ENCODE data around the gene PLGRKT.
"Not testable (repeated sequence)": the region's sequence is repeated elsewhere in the genome, so short reads cannot be mapped to it uniquely, and the experiment has no call there.

Gene PLGRKT

DNA sequence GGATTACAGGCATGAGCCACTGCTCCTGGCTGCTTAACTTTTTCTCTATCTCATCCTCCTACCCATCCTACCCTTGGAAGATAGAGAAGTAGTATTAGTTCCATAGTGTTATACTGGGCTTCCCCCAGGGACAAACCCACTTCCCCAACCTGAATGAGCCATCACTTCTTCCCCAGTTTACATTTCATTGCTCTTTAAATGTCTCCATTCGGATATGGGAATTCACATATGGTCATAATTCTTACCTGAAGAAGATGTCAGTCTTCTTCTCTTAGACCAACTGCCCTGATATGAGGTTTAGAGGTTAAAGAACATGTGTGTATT is 14.5 kb upstream of the PLGRKT start:
- no peak for DNase-seq (ENCODE audit: low read depth, low spot score)

DNA sequence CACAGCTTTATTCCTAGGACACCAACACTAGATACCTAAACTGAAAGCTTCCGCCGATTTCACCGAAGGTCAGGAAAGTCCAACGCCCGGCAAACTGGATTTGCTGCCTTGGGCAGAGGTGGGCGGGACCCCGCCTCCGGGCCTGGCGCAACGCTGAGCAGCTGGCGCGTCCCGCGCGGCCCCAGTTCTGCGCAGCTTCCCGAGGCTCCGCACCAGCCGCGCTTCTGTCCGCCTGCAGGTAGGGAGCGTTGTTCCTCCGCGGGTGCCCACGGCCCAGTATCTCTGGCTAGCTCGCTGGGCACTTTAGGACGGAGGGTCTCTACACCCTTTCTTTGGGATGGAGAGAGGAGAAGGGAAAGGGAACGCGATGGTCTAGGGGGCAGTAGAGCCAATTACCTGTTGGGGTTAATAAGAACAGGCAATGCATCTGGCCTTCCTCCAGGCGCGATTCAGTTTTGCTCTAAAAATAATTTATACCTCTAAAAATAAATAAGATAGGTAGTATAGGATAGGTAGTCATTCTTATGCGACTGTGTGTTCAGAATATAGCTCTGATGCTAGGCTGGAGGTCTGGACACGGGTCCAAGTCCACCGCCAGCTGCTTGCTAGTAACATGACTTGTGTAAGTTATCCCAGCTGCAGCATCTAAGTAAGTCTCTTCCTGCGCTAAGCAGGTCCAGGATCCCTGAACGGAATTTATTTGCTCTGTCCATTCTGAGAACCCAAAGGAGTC is 12.8 kb upstream of the PLGRKT start, which contains the start of gene CD274:
Gene CD274, plus strand, starts transcription at position 184 of the 733 bp plus-strand sequence. CDS start 5,572 bp downstream, outside the sequence.
- DNase-seq (ENCODE audit: low read depth, low spot score) = peak; percentile 47

DNA sequence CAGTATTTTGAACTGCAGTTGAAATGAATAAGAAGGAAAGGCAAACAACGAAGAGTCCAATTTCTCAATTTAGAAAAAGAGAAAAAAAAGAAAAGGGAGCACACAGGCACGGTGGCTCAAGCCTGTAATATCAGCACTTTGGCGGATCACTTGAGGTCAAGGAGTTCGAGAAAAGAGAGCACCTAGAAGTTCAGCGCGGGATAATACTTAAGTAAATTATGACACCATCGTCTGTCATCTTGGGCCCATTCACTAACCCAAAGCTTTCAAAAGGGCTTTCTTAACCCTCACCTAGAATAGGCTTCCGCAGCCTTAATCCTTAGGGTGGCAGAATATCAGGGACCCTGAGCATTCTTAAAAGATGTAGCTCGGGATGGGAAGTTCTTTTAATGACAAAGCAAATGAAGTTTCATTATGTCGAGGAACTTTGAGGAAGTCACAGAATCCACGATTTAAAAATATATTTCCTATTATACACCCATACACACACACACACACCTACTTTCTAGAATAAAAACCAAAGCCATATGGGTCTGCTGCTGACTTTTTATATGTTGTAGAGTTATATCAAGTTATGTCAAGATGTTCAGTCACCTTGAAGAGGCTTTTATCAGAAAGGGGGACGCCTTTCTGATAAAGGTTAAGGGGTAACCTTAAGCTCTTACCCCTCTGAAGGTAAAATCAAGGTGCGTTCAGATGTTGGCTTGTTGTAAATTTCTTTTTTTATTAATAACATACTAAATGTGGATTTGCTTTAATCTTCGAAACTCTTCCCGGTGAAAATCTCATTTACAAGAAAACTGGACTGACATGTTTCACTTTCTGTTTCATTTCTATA is 12.0 kb upstream of the PLGRKT start:
- no peak for DNase-seq (ENCODE audit: low read depth, low spot score)

DNA sequence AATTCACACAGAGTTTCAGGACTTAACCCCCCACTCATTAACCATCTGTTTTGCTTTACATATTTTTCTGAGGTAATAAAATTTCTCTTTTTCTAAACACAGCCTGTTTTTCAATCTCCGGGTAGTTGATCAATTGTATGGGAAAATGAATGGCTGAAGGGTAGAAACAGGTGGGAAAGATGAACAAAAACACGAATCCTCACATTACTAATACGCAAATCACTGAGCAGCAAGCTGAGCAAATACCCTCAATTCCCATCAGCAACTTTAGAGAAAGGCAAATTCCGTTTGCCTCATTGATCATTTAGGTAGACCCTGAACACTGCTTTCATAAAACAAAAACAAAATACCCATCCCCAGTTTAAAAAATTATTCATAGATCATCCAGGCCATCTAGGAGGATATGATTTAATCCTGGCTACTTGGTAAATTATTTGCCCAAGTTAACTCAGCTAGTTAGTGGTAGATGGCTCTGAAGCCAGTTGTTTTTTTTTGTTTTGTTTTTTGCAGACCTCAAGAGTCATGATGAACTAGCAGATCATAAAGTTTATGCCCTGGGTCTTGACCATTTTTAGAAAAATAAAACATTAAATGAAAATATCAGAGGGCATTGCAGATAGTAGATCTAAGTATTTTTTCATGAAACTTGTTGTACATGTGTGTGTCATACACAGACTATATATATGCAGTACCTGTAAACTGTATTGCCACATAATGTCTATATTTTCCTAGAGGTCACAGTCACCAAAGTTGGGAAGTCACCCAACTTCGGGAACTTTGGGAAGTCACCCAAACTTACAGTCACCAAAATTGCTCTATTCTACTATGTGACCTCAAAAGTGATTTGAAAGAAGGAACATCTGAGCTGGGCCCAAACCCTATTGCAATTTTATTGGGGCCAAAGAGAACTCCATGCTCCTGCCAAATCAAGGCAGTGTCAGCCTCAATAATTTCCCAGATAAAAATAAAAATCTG is 11.0 kb upstream of the PLGRKT start:
- no peak for DNase-seq (ENCODE audit: low read depth, low spot score)

DNA sequence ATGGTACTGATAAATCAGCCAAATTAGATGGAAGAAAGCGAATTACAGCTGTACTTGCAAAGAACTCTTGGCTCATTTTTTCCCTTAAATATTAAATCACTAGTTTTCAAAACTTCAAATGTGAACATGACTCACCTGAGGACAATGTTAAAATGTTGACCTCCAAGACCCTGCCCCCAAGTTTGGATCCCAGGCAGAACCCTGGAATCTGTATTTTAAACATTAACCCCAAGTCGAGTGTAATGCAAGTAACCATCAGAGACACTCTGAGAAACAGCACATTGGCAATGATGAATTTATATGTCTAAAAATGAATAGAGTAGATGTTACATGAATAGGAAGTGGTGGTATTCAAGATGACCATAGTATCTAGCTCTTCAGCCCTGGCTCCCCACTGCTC is 10.3 kb upstream of the PLGRKT start:
- no peak for DNase-seq (ENCODE audit: low read depth, low spot score)

DNA sequence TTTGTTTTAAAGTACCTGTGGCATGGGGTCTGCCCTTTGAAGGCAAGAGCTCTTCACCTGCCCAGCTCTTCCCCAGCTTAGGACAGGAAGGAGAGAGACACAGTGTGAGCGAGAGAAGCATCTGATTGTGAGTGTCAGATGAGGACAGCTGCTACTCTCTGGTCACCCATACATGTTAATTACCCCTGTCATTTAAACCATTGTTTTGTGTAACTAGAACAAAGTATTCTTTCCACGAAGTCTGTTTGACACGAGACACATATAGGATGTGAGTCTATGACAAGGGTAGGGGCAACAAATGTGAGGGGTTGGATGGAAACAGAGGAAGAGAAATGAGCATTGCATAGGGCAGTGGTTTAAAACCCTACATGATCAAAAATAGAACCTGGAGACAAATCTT is 9.6 kb upstream of the PLGRKT start:
- no peak for DNase-seq (ENCODE audit: low read depth, low spot score)

GRCh38 chr9:5446451-5447236 is 8.9 kb upstream of the PLGRKT start:
- no peak for DNase-seq (ENCODE audit: low read depth, low spot score)

DNA sequence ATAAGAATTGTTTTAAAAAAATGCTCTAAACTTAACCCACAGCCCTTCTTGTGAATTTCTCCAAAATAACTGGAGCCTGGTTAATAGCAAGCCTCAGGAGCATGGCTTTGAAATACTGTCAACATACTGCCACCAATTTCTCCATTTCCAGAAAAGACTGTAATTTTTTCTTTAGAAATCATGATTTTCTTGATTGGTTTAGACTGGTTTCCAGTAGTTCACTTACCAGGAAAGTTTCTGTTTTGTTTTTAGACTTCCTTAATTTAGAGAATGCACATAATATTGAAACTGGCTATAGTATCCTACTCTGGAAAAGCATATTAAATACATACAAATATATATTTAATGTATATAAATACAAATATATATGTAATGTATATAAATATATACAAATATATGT is 8.2 kb upstream of the PLGRKT start:
- no peak for DNase-seq (ENCODE audit: low read depth, low spot score)

DNA sequence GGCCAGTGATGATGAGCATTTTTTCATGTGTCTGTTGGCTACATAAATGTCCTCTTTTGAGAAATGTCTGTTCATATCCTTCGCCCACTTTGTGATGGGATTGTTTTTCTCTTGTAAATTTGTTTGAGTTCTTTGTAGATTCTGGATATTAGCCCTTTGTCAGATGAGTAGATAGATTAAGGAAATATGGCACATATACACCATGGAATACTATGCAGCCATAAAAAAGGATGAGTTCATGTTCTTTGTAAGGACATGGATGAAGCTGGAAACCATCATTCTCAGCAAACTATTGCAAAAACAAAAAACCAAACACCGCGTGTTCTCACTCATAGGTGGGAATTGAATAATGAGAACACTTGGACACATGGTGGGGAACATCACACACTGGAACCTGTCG is 7.4 kb upstream of the PLGRKT start:
- DNase-seq (ENCODE audit: low read depth, low spot score) = not testable (repeated sequence)

- no peak for DNase-seq (ENCODE audit: low read depth, low spot score)
Measured at GRCh38 chr9:5443850-5444249, 6.1 kb upstream of the PLGRKT start.

DNA sequence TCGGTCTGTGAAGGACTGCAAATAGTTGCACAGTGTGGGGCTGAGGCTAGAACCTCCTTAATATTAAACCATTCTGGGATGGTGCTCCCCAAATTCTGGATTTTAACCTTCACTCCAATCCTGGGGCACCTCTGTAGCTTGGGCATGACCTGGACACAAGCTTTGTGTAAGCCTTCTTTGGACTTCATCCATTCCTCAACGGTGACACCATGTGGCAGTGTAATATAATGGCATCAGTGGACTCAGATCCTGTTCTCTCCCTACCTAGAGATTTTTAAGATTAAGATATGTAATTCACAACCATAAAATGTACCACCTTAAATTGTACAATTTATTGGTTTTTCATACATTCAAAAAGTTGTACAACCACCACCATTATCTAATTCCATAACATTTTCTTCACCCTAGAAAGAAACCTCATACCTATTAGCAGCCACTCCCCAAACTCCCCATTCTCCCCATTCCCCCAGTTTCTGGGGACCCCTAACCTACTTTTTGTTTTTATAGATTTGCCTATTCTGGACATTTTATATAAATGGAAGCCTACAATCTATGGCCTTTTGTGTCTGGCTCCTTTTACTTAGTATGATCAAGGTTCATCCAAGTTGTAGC is 4.8 kb upstream of the PLGRKT start:
- no peak for DNase-seq (ENCODE audit: low read depth, low spot score)

GRCh38 chr9:5441043-5441442 is 3.3 kb upstream of the PLGRKT start:
- DNase-seq (ENCODE audit: low read depth, low spot score) = no peak

DNA sequence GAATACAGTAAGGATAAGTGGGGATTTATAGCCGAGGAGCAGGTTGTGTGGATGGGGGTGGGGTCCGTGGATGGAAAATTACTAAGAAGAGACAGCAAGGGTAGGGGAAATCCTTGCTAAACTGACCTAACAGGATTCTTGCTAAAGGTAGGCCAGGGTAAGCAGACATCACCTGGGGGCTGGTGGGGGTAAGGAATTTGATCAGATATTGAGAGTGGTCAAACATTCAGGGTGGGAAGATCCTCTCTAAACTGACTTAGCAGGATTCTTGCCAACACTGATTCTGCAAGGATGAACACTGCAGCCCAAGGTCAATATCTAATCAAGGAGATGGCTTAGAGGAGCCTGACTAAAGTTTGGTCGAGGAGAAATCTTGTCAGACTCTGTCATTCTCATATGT is 2.7 kb upstream of the PLGRKT start:
- no peak for DNase-seq (ENCODE audit: low read depth, low spot score)

DNA sequence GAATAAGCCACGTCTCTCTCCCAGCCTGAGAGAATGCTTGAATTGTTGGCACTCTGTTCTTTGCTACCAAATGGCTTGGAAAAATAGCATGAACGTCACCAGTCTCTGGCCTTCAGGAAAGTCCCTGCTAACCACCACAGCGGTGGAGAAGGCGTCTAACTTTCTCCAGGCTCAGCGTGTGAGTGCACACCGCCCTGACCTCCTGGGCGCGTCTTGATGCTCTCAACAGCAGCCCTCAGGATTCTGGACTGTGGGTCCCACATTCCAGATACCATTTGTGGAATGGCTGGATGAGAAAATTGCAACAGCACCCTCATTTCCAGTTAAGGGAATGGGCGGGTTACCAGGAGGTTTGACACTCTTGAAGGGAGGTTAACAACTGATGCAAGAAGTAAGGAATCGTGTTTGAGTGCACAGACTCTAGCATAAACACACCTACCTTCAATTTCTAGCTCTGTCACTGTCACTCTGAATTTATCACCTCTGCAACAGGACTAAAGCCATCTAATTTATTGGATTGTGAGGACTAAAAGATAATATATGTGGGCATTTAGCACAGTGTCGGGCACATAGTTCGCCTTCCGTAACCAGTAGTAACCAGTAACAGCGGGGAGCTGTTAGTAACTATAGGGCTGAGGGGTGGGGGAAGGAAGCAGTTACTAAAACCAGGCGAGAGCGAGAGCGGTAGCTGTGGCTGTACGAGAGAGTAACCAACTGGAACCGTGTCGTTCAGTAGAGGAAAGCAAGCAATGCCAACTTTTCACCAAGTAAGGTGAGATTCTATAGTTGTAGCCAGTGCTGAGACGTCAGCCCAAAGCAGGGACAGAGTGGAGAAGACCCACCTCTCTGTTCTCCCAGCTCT is 807 bp upstream of the PLGRKT start:
- no peak for DNase-seq (ENCODE audit: low read depth, low spot score)

DNA sequence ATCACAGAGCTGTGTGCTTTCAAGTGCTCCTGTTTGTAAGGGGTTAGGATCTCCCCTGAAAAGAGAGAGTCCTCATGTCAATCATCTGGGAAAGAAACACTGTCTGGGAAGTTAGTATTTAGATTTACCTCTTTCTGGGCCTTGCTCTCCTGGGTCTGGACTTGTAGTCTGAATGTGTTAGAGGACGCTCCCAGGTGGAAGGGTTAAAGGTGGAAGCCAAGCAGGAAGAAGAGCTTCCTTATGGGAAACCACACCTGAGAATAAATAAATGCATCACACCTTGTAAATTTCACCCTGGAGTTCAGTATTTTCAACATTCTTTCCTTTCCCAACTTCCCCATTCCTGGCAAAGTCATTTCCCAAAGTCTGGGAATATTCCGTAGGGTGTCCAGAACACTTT is 1.3 kb downstream of the PLGRKT start:
- DNase-seq (ENCODE audit: low read depth, low spot score) = no peak

- DNase-seq (ENCODE audit: low read depth, low spot score) = no peak
Measured at GRCh38 chr9:5435912-5436311, 1.8 kb downstream of the PLGRKT start.

DNA sequence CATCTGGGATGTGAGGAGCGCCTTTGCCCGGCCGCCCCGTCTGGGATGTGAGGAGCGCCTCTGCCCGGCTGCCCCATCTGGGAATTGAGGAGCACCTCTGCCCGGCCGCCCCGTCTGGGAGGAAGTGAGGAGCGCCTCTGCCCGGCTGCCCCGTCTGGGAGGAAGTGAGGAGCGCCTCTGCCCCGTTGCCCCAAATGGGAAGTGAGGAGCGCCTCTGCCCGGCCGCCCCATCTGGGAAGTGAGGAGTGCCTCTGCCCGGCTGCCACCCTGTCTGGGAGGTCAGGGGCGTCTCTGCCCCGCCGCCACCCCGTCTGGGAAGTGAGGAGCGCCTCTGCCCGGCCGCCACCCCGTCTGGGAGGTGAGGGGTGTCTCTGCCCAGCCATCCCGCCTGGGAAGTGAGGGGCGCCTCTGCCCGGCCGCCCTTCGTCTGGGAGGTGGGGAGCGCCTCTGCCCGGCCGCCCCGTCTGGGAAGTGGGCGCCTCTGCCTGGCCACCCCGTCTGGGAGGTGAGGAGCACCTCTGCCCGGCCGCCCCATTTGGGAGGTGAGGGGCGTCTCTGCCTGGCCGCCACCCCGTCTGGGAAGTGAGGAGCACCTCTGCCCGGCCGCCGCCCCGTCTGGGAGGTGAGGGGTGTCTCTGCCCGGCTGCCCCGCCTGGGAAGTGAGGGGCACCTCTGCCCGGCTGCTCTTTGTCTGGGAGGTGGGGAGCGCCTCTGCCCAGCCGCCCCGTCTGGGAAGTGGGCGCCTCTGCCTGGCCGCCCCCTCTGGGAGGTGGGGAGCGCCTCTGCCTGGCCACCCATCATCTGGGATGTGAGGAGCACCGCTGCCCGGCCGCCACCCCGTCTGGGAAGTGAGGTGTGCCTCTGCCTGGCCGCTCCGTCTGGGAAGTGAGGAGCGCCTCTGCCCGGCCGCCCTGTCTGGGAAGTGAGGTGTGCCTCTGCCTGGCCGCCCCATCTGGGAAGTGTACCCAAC is 3.6 kb downstream of the PLGRKT start:
- DNase-seq (ENCODE audit: low read depth, low spot score) = not testable (repeated sequence)

- not testable (repeated sequence) for DNase-seq (ENCODE audit: low read depth, low spot score)
Measured at GRCh38 chr9:5433328-5433727, 4.4 kb downstream of the PLGRKT start.

DNA sequence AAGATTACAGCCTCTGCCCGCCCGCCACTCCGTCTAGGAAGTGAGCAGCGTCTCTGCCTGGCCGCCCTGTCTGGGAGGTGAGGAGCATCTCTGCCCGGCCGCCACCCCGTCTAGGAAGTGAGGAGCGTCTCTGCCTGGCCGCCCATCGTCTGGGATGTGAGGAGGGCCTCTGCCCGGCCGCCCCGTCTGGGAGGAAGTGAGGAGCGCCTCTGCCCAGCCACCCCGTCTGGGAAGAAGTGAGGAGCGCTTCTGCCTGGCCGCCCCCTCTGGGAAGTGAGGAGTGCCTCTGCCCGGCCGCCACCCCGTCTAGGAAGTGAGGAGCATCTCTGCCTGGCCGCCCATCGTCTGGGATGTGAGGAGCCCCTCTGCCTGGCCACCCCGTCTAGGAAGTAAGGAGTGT is 4.8 kb downstream of the PLGRKT start:
- DNase-seq (ENCODE audit: low read depth, low spot score) = not testable (repeated sequence)
